ENCODE measurements around the gene CCDC13. TPM values are rescaled to one million over a fixed set of nuclear protein-coding genes. Genes with fewer than 3 reads are reported as not detected.

The CCDC13 gene
- total and polyA plus RNA-seq, 8 donors: 0.90 to 3.5 (median 2.0) TPM

DNA sequence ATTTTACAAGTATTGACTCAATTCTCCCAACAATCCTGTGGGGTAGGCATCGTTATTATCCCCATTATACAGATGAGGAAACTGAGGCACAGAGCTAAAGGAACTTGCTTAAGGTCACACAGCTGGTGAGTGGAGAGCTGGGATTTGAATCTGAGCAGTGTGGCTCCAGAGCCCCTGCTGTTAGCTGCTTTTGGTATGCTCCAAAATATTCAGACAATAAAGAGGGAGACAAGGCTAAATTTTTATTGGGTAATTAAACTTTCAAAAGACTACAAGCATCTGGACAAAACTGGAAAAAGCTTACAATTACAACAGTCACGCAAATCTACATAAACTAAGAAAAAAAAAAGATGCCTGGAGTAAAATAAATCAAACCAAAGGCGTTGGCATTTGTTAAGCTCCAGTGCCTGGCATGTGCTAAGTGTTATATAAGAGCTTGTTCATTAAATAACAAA lies 27.7 kb downstream of the CCDC13 start:
- Histone ChIP-seq H3K4me1 (peaks cover 0 to 18% of the 10 kb centered on the region in 2 donors), H3K4me3 (no peak overlapping the region), H3K27me3 (no peaks in the 10 kb centered on the region), H3K27ac (no peak overlapping the region), H3K9me3 (no peaks in the 10 kb centered on the region), H3K36me3 (no peaks in the 10 kb centered on the region)
- ATAC-seq (no peak), DNase-seq (no peak)
- TF ChIP-seq, protein P1, sequence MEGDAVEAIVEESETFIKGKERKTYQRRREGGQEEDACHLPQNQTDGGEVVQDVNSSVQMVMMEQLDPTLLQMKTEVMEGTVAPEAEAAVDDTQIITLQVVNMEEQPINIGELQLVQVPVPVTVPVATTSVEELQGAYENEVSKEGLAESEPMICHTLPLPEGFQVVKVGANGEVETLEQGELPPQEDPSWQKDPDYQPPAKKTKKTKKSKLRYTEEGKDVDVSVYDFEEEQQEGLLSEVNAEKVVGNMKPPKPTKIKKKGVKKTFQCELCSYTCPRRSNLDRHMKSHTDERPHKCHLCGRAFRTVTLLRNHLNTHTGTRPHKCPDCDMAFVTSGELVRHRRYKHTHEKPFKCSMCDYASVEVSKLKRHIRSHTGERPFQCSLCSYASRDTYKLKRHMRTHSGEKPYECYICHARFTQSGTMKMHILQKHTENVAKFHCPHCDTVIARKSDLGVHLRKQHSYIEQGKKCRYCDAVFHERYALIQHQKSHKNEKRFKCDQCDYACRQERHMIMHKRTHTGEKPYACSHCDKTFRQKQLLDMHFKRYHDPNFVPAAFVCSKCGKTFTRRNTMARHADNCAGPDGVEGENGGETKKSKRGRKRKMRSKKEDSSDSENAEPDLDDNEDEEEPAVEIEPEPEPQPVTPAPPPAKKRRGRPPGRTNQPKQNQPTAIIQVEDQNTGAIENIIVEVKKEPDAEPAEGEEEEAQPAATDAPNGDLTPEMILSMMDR (IDR thresholded peaks at IDR 0.05): no peak
- intact Hi-C loops (cut with DNase I): loop anchor here in 1 of 2 donors (10.0 kb wide), 1 partner anchor 181 kb away; no protein-coding TSS in a partner anchor

DNA sequence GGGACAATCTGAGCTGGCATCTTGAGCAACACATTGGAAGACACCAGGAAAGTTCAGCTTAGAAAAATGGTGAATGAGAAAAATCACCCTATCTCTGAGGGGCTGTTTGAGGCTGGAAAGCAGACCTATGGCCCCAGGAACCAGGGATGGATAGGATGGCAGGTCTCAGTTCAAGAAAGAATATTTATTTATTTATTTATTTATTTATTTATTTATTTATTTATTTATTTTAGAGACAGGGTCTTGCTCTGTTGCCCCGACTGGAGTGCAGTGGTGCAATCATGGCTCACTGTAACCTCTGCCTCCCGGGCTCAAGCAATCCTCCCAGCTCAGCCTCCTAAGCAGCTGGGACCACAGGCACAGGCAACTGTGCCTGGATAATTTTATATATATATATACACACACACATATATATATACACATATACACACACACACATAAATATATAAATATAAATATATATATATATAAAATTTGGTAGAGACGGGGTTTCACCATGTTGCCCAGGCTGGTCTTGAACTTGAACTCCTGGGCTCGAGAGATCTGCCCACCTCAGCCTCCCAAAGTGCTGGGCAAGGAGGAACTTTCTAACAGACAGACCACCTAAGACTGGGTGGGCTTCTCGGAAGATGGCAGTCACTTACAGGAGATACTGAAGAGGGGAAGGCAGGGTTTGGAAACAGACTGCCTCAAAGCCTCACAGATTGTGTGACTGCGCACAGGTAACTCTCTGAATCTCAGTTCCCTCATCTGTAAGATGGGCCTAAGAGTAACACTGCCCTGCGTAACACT lies 29.7 kb downstream of the CCDC13 start:
- intact Hi-C loops (cut with DNase I): loop anchor here in 1 of 2 donors (10.0 kb wide), 1 partner anchor 179 kb away; no protein-coding TSS in a partner anchor
- DNase-seq (peak in 1 of 4 donors; percentile 15), ATAC-seq (no peak)
- H3K27ac ChIP-seq: no peak overlapping the region
- TF ChIP-seq, protein P1 (IDR thresholded peaks at IDR 0.05): no peak
- no peak overlapping the region for H3K4me3 ChIP-seq
- H3K36me3 ChIP-seq: no peaks in the 10 kb centered on the region
- H3K4me1 ChIP-seq: peaks cover 0 to 9% of the 10 kb centered on the region in 2 donors
- H3K9me3 ChIP-seq: no peaks in the 10 kb centered on the region
- no peaks in the 10 kb centered on the region for H3K27me3 ChIP-seq

DNA sequence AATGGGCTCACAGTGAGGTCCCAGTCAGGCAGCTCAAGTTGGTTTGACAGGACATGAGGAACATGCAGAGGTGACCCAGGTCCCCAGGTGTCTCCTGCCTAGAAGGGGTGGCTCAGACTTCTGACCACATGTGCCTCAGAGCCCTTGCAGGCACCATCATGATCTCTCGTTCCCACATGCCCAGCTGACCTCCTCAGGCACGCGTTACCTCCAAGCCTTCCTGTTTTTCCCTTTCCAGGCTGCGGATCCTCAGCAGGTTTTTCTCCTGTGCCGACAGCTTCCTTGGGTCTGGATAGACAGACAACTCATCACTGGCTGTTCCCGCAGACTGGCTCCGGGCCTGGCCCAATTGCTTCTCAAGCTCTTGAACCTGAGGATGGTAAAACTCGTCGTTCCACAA lies 30.4 kb downstream of the CCDC13 start:
- peaks cover 0 to 9% of the 10 kb centered on the region in 2 donors for H3K4me1 ChIP-seq

DNA sequence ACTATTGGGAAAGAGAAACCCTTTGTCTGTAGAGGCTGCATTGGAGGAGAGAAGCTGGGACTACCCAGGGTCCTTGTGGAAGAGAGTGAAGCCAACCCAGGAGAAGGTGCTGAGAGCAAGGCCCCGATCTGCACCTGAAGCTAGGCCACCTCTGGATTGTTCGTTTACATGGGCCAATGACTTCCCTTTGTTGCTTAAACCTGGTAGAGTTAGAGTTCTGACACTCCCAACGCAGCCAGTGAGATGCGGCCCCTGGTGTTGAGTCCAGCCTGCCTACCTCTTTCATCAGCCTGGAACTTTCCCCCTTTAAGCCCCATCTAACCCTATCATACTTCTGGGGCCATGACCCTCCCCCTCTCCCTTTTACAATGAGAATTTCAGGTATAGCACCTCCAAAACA lies 30.8 kb downstream of the CCDC13 start:
- Histone ChIP-seq H3K27me3 (no peaks in the 10 kb centered on the region), H3K4me1 (peaks cover 0 to 9% of the 10 kb centered on the region in 2 donors), H3K4me3 (no peak overlapping the region), H3K9me3 (no peaks in the 10 kb centered on the region), H3K27ac (no peak overlapping the region), H3K36me3 (no peaks in the 10 kb centered on the region)
- intact Hi-C loops (cut with DNase I): loop anchor here in 1 of 2 donors (10.0 kb wide), 1 partner anchor 177 kb away; no protein-coding TSS in a partner anchor
- DNase-seq (no peak), ATAC-seq (no peak)
- TF ChIP-seq, protein P1 (IDR thresholded peaks at IDR 0.05): no peak

More for the DNA sequence above, 30.4 kb downstream of the CCDC13 start:
- ATAC-seq (no peak), DNase-seq (peak in 1 of 4 donors; percentile 16)
- no peak overlapping the region for H3K27ac ChIP-seq
- no peaks in the 10 kb centered on the region for H3K36me3 ChIP-seq
- intact Hi-C loops (cut with DNase I): loop anchor here in 1 of 2 donors (10.0 kb wide), 1 partner anchor 178 kb away; no protein-coding TSS in a partner anchor
- H3K27me3 ChIP-seq: no peaks in the 10 kb centered on the region
- H3K9me3 ChIP-seq: no peaks in the 10 kb centered on the region
- H3K4me3 ChIP-seq: no peak overlapping the region
- TF ChIP-seq, protein P1 (IDR thresholded peaks at IDR 0.05): no peak

DNA sequence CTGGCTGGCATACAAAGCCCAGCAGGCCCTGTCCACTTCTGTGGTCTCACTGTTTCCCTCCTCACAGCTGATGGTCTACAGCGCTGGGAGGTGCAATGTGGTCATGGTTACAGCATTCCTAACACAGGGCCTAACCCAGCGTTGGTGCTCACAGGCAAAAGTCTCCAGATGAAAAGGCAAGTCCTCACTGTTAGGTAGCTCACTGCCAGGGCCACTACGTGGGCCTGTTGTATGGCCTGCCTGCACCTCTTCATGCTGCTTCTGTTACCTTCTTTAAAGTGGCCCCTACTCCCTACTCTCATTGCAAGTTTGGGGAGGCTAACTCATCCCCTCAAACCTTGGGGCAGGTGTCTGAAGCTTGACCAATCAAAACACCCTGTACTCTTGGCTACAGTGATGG lies 31.3 kb downstream of the CCDC13 start:
- Histone ChIP-seq H3K27ac (no peak overlapping the region), H3K9me3 (no peaks in the 10 kb centered on the region), H3K4me3 (no peak overlapping the region), H3K27me3 (no peaks in the 10 kb centered on the region), H3K36me3 (no peaks in the 10 kb centered on the region), H3K4me1 (peaks cover 0 to 7% of the 10 kb centered on the region in 2 donors)
- DNase-seq: peak in 1 of 4 donors; percentile 16
- TF ChIP-seq, protein P1 (IDR thresholded peaks at IDR 0.05): no peak
- intact Hi-C loops (cut with DNase I): loop anchor here in 1 of 2 donors (10.0 kb wide), 1 partner anchor 177 kb away; no protein-coding TSS in a partner anchor
- no peak for ATAC-seq

All from left lung (tissue), 10 donors.